GM19372 (cell line): Measurements from ENCODE around the gene HAX1.

Source experiments
- ATAC-seq: cut with Tn5 transposase; IDR thresholded peaks from one replicate; pipeline ENCODE4 v1.9.1; 2021; ENCODE audit warnings: mild to moderate bottlenecking, low read depth, moderate library complexity; ENCODE audit not compliant: unreplicated experiment

HAX1 gene

DNA sequence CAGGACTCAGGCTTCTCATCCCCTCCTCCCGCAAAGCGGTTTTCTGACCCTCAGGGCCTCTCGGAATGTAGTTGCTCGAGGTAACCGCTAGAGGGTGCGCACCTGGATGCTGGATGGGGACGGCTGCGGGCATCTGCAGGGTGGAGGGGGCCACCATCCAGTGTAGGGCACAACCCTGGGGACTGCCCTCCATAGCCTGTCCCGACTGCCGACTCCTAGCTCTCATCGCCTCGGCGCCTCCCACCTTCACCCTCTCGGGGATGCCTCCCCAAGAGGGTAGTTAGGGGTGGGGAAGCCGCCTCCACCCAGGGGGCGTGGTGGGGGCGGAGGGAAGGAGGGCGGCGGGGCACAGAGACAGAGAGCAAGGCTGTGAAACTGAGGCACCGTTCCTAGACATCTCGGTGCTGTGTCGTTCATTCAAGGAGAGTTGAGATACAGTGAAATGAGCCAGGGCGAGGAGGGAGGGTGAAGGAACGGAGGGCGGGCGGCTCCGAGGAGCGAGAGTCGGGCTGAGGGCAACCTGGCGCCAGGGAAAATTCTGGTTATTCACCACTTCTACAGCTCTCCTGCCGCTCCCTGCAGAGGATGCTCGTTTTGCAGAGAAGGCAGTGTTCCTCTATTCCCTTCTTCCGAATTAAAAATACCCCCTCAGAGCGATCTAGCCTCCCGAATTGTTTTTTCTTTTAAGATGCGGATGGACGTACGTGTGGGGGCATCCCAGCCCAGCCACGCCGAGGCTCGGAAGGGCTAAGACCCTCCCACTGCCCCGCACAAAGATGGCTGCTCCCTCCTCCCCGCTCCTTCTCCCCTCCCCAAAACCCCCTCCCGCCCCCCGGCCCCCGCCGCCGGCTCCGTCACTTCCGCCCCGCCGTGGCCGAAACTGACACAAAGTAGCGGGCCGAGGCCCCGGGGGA lies 52.5 kb downstream of the HAX1 start, which contains the start of gene ATP8B2:
Gene ATP8B2 (plus strand): TSS at position 857 of the 914 bp plus-strand sequence. CDS start 2,617 bp downstream, outside the sequence.
- peak; percentile 50 for ATAC-seq
